Dermis microvascular lymphatic vessel endothelial cell (primary cell): Measurements from ENCODE around the gene AKT3. TPM values are rescaled to one million over a fixed set of nuclear protein-coding genes. Genes with fewer than 3 reads are reported as not detected.

ENCODE experiments used
- DNase-seq, 2 donors: peaks; one replicate each; pipeline versions ENCODE4 v3.0.0 to v3.0.0-alpha.2; 2010; ENCODE audit warnings: low read depth in 2 of 2
- total RNA-seq: library from RNA; depleted of rRNA; stranded (reverse); fragments of >200 nt; gene quantifications from 2 replicates; pipeline ENCODE4 v1.2.1, GENCODE V29; 2014

The AKT3 gene
- total RNA-seq, 1 donor from 2014 or later, result 44.2 TPM

GRCh38 chr1:243489681-243490546 lies 360.1 kb downstream of the AKT3 start:
- DNase-seq, result no peak

DNA sequence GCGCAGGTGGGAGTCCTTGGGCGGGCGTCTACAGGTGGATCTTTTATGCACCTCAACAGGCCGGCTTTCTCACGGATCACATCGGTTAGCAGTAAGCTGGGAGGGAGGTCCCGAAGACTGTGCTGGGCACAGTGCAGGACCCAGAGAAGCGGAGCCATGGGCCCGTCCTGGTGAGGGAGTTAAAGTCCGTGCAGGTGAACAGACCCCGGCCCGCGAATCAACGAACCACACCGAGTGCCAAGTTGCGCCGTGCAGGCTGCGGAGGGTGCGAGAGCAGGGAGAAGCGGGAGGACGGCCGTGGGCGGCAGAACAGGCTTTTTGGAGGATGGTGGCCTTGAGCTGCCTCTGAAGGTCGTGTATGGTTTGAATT lies 360.9 kb downstream of the AKT3 start:
- DNase-seq, result no peak

DNA sequence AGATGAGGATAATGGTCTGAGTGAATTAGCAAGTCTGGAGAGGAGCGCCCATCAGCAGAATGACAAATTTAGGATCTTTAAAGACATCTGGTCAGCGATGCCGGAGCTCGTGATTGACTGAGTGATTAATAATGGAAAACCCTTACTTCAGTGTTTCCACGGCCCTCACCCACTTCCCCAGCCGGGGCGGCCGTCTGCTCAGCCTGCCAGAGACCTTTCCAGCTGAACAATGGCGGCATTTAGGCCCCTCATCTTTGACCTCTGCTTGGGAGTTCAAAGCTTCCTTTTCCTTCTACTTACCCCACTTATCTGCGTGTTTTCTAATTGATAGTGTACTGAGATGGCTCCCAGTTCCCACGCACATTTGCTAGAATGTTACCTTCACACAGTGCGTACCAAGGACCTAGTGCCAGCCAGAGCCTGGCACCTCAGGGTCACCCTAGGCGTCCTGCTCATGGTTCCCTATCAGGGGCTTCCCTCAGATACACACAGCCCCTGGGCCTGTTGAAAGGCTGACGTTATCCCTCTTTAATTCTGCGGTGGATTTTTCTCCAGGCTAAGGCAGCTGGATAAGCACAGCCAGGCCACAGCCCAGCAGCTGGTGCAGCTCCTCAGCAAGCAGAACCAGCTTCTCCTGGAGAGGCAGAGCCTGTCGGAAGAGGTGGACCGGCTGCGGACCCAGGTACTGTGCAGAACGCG lies 361.4 kb downstream of the AKT3 start:
- DNase-seq, result no peak

- no peak for DNase-seq
These were observed 362.3 kb downstream of the AKT3 start for GRCh38 chr1:243487649-243488227.

GRCh38 chr1:243487036-243487648 lies 362.9 kb downstream of the AKT3 start:
- DNase-seq, result no peak

DNA sequence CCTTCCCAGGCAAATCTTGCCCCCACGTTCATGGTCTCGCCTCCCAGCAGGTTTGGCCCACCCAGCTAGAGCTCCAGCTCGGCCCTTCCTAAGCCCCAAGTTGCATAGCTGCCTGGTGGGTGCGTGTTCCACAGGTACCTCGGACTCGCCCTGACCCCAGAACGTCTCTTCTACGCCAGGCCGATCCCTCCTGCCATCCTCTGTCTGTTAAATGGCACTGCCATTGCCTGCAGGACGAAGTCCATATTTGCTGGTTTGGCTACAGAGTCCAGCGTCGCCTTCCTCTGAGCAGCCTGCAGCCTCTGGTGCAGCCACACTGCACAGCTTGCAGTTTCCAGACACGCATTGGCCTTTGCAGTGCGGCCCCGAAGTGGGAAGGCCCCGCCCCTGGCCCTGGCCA lies 366.1 kb downstream of the AKT3 start:
- DNase-seq, result no peak

GRCh38 chr1:243483071-243483771 lies 366.8 kb downstream of the AKT3 start:
- peak in 1 of 2 donors; percentile 24 for DNase-seq

DNA sequence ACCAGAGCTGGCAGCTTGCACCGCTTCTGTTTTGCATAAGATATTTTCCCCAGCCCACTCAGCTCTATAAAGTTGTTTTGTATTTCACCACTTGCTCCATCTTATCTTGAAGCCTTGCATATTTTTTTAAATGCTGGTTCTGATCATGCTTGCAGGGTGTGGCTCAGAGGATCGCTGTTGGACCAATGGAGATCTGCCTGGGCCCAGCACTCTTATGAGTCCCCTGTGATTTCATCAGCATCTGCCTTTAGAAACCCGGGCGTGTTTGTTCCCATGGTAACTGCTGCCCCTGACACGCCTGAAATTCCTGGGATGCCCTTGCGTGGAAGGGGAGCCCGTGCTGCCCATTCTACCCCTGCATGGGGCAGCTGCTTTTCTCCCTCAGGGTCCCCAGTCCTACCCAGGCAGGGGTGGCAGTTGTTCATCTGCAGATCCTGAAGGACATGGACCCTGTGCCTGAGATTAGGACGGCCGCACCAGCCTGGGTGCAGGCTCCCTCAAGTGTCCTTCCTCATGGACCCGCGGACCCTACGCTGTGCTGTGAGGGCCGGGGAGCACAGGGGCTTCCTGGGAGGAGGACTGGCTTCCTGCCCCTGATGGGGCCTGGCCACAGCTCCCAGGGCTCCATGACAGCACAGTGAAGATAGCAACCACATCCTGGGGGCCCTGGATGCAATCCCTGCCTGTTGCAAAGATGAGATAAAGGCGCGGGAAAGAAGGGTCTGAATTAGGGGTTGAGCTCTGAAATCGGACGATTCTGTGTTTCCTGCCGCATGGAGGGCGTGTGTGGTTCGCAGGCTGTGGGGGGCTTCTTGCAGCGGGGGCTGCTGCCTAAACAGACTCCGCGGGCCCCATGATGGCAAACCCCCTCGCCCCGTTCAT lies 367.7 kb downstream of the AKT3 start:
- DNase-seq, result peak in 1 of 2 donors; percentile 6

DNA sequence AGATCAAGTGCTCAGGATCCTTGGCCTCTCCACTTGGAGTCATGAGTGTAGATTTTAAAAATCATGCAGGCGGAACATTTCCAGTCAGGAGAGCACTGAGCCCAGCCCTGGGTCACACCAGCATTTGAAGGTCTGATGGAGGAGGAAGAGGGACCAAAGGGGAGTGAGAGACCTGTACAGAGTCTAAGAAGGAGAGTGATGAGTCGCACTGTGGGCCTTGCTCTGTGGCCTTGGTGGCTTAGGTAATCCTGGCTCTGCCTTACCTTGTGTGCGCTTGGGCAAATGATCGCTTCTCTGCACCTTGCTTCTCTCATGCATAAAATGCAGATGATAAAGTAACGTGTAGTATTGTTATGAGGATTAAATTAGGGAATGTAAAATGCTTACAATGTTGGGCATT lies 368.9 kb downstream of the AKT3 start:
- no peak for DNase-seq

- no peak for DNase-seq
These were observed 372.2 kb downstream of the AKT3 start for GRCh38 chr1:243477731-243478290.

GRCh38 chr1:243475966-243476365 lies 374.1 kb downstream of the AKT3 start:
- DNase-seq, result no peak

- no peak for DNase-seq
These were observed 375.1 kb downstream of the AKT3 start for GRCh38 chr1:243474906-243475305.

DNA sequence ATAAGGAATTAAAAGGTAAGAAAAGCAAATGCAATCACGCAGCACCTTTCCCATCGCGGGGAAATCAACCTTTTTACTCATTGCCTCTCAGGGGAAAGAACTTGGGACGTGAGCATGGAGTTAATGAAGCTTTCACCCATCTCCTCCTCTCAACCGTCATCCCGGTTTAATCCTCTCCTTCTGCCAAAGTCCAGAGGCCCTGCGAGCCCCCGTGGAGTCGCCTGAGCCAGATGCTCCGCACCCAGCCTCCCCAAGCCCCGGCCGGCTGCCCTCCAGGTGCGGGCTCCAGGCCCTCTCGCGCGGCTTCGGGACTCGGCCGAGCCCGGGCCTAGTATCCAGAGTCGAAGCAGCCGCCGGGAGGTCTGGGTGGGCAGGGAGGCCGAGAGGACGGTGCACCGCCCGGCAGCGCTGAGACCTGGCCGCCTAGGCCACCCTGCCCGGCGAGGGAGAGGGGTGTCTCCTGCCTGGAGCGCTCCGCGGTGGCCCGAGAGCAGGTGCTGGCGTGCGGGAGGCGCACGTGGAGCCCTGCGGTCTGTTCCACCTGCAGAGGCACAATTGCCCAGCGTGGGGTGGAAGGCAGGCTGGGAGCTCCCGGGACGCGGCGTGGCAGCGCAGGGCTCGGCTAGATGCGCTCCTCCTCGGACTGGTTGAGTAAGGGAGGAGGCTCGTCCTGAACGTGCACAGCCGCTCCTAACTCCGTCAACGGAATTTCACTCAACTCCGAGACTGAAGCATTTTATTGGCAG lies 375.7 kb downstream of the AKT3 start:
- DNase-seq, result no peak

GRCh38 chr1:243473227-243474135 lies 376.6 kb downstream of the AKT3 start:
- no peak for DNase-seq

DNA sequence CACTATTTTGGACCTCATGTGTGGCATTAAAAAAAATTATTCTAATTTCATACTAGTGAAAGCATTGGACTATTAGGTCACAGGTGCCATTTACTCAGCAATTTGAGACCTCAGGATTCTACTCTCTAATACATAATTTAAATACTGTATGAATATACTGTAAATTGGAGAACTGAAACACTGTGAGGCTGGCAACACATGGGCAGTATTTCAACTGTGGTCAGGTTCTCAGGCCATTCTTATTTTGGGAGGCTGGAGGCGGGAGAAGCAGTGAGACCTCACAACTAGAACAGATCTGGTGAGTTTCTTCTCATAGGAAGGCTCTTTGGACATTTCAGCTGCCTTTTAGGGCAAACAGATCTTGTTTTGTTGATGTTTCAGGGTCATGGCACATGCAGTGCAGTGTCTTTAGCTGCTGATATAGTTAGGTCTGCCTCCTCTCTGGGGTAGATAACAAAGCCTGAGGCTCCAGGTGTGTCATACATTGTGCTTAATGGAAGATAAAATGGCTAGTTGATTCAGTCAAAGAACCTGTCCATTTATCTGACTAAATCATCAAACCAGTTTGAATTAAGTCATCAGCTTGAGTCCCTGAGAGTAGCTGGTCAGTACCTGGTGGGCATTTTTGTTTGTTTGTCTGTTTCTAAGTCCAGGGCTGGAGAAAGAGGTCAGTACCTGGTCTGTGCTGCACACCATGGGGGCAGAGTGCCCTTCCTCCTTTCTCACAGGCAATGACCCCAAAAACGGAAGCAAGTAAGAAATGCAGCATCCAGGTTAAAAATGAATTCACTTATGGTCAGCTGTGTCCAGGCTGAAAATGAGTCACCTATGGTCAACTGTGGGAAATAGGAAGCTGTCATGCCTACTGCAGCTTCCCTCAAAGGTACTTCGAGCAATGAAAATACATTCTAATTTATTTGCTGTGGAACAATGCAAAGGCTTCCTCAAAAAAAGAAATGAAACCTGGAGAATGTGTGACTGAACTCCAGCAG lies 378.0 kb downstream of the AKT3 start:
- DNase-seq, result peak; percentile 30 to 84

DNA sequence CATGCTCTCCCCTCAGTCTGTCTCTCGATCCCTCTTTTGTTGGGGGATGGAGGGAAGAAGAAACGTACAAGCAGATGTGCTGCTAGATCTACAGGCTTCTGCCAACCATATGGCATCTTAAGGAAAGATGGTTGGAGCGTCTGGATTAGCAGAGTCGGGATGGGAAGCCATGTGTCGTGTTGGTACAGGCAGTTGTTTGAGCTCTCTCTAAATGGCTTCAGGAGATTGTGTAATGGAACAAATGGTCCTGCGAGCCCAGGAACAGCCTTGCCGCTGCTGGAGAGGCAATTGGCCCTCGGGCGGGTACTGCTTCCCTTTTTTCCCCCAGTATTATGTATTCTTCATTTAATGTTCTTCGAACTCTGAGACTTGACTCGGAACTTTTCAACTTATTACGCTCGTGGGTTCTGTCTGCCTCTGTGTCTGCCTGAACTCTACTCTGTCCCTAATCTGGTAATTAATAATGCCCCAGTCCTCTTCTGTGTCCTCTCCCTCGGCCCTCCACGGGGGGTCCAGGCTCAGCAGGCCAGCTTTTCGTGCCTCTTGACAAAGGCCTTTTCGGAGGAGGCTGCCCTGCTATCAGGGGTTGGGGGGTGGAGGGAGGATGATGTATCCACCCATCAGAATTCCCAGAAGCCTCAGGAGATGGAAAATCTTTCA lies 378.9 kb downstream of the AKT3 start:
- DNase-seq, result no peak

GRCh38 chr1:243470502-243470901 lies 379.5 kb downstream of the AKT3 start:
- DNase-seq, result no peak
